GM21576 (cell line): ENCODE results near the gene EXOSC3.
A peak's percentile ranks its signal among the peaks of the same experiment; 100 is the strongest.
"Not testable (repeated sequence)": the region's sequence is repeated elsewhere in the genome, so short reads cannot be mapped to it uniquely, and the experiment has no call there.

Experiments
- ATAC-seq: cut with Tn5 transposase; IDR thresholded peaks from one replicate; pipeline ENCODE4 v1.9.1; 2021; ENCODE audit warnings: mild to moderate bottlenecking, moderate library complexity; ENCODE audit not compliant: unreplicated experiment

EXOSC3 gene

GRCh38 chr9:37776328-37776727 lies 8.5 kb downstream of the EXOSC3 start:
- ATAC-seq = no peak

GRCh38 chr9:37775216-37775919 lies 9.5 kb downstream of the EXOSC3 start:
- ATAC-seq = no peak

GRCh38 chr9:37769995-37770394 lies 14.9 kb downstream of the EXOSC3 start:
- ATAC-seq = no peak

GRCh38 chr9:37769306-37769705 lies 15.6 kb downstream of the EXOSC3 start:
- no peak for ATAC-seq

- not testable (repeated sequence) for ATAC-seq
Measured at GRCh38 chr9:37765263-37765662, 19.6 kb downstream of the EXOSC3 start.

GRCh38 chr9:37761511-37761910 lies 23.4 kb downstream of the EXOSC3 start:
- no peak for ATAC-seq

GRCh38 chr9:37760416-37761161 lies 24.3 kb downstream of the EXOSC3 start:
- no peak for ATAC-seq

- no peak for ATAC-seq
Measured at GRCh38 chr9:37758747-37759146, 26.1 kb downstream of the EXOSC3 start.

- ATAC-seq = peak; percentile 88
Measured at GRCh38 chr9:37753489-37754190, 31.2 kb downstream of the EXOSC3 start, which contains the start of gene TRMT10B. TRMT10B (plus strand) TSS chr9:37753805; CDS start chr9:37761932, 8,127 bp downstream.

GRCh38 chr9:37752642-37753488 lies 32.0 kb downstream of the EXOSC3 start:
- ATAC-seq = no peak

GRCh38 chr9:37752112-37752511 lies 32.8 kb downstream of the EXOSC3 start:
- ATAC-seq = not testable (repeated sequence)

- not testable (repeated sequence) for ATAC-seq
Measured at GRCh38 chr9:37751704-37752103, 33.2 kb downstream of the EXOSC3 start.

GRCh38 chr9:37751186-37751585 lies 33.7 kb downstream of the EXOSC3 start:
- ATAC-seq = no peak

GRCh38 chr9:37749129-37749528 lies 35.7 kb downstream of the EXOSC3 start:
- no peak for ATAC-seq

GRCh38 chr9:37747271-37747753 lies 37.6 kb downstream of the EXOSC3 start:
- no peak for ATAC-seq

GRCh38 chr9:37746448-37747270 lies 38.2 kb downstream of the EXOSC3 start:
- no peak for ATAC-seq

- no peak for ATAC-seq
Measured at GRCh38 chr9:37745970-37746369, 38.9 kb downstream of the EXOSC3 start.

- no peak for ATAC-seq
Measured at GRCh38 chr9:37740631-37741328, 44.1 kb downstream of the EXOSC3 start.

- no peak for ATAC-seq
Measured at GRCh38 chr9:37740128-37740527, 44.7 kb downstream of the EXOSC3 start.
